OCI-LY7 (cell line): ENCODE data around the gene GNG12. TPM values are rescaled to one million over a fixed set of nuclear protein-coding genes. Genes with fewer than 3 reads are reported as not detected.

Source experiments
- BruUV-seq: library from RNA; stranded (reverse); fragments of 400-500 nt; replicated peaks from 2 replicates; lab custom pipeline; 2021; lab: Mats Ljungman, UMichigan
- CTCF ChIA-PET: fragments of 300-600 bp; sonication (Branson Sonifier 250); formaldehyde crosslinking; loops from one replicate; lab custom pipeline; 2022; ENCODE audit warnings: antibody characterized with exemption; ENCODE audit not compliant: unreplicated experiment; lab: Charles Lee
- POLR2A ChIA-PET: fragments of 300-600 bp; sonication (Branson Sonifier 250); formaldehyde crosslinking; loops from one replicate; lab custom pipeline; 2022; ENCODE audit warnings: antibody characterized with exemption; lab: Charles Lee
- DNase-seq: peaks from one replicate; pipeline ENCODE4 v3.0.0-alpha.2; 2015; ENCODE audit warnings: low spot score
- H2AFZ ChIP-seq: fragments of 200-600 bp; sonication (generic), shearing (Covaris generic); 2 replicates; pipeline ENCODE4 v1.6.1; 2014; ENCODE audit warnings: mild to moderate bottlenecking, antibody characterized with exemption, low read length, moderate library complexity
- H3K27ac ChIP-seq: fragments of 200-600 bp; sonication (generic); 2 replicates; pipeline ENCODE4 v1.5.1; 2014; ENCODE audit warnings: mixed run types, low read depth, mild to moderate bottlenecking, moderate library complexity, low read length, inconsistent platforms; ENCODE audit not compliant: poor library complexity, severe bottlenecking
- H3K36me3 ChIP-seq: fragments of 200-600 bp; sonication (generic); 2 replicates; pipeline ENCODE4 v1.6.1; 2014; ENCODE audit warnings: mild to moderate bottlenecking, antibody characterized with exemption, low read length, moderate library complexity, mixed read lengths; ENCODE audit not compliant: insufficient read depth
- H3K4me1 ChIP-seq: fragments of 200-600 bp; sonication (generic); 2 replicates; pipeline ENCODE4 v1.5.1; 2014; ENCODE audit warnings: mild to moderate bottlenecking, low read length; ENCODE audit not compliant: insufficient read depth, poor library complexity, severe bottlenecking
- H3K4me2 ChIP-seq: fragments of 200-600 bp; sonication (generic); 2 replicates; pipeline ENCODE4 v1.6.1; 2014; ENCODE audit warnings: mild to moderate bottlenecking, low read length
- H3K4me3 ChIP-seq: fragments of 200-600 bp; sonication (generic); 2 replicates; pipeline ENCODE4 v1.5.1; 2014; ENCODE audit warnings: mild to moderate bottlenecking, low read depth, low read length; ENCODE audit not compliant: poor library complexity, severe bottlenecking
- H3K79me2 ChIP-seq: fragments of 200-600 bp; sonication (generic); 2 replicates; pipeline ENCODE4 v1.6.1; 2016; ENCODE audit warnings: low read depth, mild to moderate bottlenecking, low read length, moderate library complexity, mixed read lengths; ENCODE audit not compliant: insufficient read depth
- H3K9me2 ChIP-seq: fragments of 200-600 bp; sonication (generic); 2 replicates; pipeline ENCODE4 v1.6.1; 2016; ENCODE audit warnings: mild to moderate bottlenecking, low read length, mixed read lengths; ENCODE audit not compliant: insufficient read depth
- H3K9me3 ChIP-seq: fragments of 200-600 bp; sonication (generic); 2 replicates; pipeline ENCODE4 v1.6.1; 2014; ENCODE audit warnings: mild to moderate bottlenecking, mixed run types, low read length, mixed read lengths
- H4K20me1 ChIP-seq: fragments of 200-600 bp; sonication (generic); 2 replicates; pipeline ENCODE4 v1.6.1; 2014; ENCODE audit warnings: mild to moderate bottlenecking, antibody characterized with exemption, low read length, moderate library complexity, mixed read lengths; ENCODE audit not compliant: insufficient read depth
- EZH2phosphoT487 ChIP-seq: fragments of 200-600 bp; sonication (generic); IDR thresholded peaks from 2 replicates; pipeline ENCODE4 v1.6.1; 2018; ENCODE audit warnings: low read depth, borderline replicate concordance, mild to moderate bottlenecking, mixed run types, antibody characterized with exemption, low read length, moderate library complexity, mixed read lengths
- intact Hi-C: fragments of 100-400 bp; cut with micrococcal nuclease; formaldehyde crosslinking; loops from one replicate; pipeline ENCODE4 v1.10.0; 2022; ENCODE audit not compliant: unreplicated experiment
- total RNA-seq, 2 experiments: library from RNA; depleted of rRNA in 1 of 2; stranded (reverse); fragments of >200 nt in 1 of 2; shearing (Covaris generic) in 1 of 2; gene quantifications; 2 replicates each; pipeline ENCODE4 v1.2.3, GENCODE V29; 2014 to 2022
- TF ChIP-seq, protein P1 (sequence below): fragments of 200-600 bp; sonication (generic); conservative IDR thresholded peaks from 2 replicates; pipeline ENCODE4 v1.5.1; 2014; ENCODE audit warnings: mild to moderate bottlenecking, antibody characterized with exemption, low read length, moderate library complexity, mixed read lengths

Gene GNG12
- total RNA-seq, 2 experiments from 2014 or later = 0.10 TPM; not detected in 1

DNA sequence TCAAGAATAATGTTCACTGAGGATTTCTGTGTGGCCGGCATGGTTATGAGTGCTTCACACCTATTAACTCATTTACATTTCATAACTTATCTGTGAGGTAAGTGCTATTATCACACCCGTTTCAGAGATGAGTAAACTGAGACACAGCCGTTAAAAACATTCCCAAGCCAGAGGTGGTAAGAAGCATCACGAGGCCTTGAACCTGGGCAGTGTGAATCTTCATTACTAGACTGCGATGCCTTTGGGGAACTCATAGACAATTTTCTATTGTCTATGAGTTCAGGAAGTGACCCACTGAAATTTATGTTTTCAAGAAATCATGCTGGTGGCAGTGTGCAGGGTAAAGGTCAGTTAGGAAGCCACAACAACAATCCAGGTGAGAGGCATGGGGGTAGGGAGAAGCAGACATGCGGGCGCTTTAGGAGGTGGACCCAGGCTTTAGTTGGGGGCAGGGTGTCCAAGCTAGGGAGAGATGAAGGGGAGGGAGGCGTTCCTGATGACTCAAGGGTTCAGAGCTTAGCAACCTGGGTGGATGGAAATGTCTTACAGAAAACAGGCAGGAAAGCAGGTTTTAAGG is 14.5 kb downstream of the GNG12 start:
- Histone ChIP-seq H3K9me3 (no peaks in the 10 kb centered on the region), H2AFZ (no peak overlapping the region), H3K79me2 (no peaks in the 10 kb centered on the region), H3K4me2 (no peak overlapping the region), H3K27ac (no peak overlapping the region), H4K20me1 (no peaks in the 10 kb centered on the region), H3K4me1 (no peaks in the 10 kb centered on the region), H3K36me3 (no peaks in the 10 kb centered on the region), H3K9me2 (no peaks in the 10 kb centered on the region), H3K4me3 (no peak overlapping the region)
- TF ChIP-seq EZH2phosphoT487 = no peak
- TF ChIP-seq, protein P1, sequence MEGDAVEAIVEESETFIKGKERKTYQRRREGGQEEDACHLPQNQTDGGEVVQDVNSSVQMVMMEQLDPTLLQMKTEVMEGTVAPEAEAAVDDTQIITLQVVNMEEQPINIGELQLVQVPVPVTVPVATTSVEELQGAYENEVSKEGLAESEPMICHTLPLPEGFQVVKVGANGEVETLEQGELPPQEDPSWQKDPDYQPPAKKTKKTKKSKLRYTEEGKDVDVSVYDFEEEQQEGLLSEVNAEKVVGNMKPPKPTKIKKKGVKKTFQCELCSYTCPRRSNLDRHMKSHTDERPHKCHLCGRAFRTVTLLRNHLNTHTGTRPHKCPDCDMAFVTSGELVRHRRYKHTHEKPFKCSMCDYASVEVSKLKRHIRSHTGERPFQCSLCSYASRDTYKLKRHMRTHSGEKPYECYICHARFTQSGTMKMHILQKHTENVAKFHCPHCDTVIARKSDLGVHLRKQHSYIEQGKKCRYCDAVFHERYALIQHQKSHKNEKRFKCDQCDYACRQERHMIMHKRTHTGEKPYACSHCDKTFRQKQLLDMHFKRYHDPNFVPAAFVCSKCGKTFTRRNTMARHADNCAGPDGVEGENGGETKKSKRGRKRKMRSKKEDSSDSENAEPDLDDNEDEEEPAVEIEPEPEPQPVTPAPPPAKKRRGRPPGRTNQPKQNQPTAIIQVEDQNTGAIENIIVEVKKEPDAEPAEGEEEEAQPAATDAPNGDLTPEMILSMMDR = no peak
- no peak for DNase-seq
- CTCF ChIA-PET = no interaction called here
- no TSS peak for BruUV-seq
- intact Hi-C loops = no loop called here
- POLR2A ChIA-PET = interaction anchor here (0.6 to 1.1 kb wide), 3 partner anchors 17 to 248 kb away, joined by 3 to 6 read pairs (median 3); no protein-coding TSS in a partner anchor

DNA sequence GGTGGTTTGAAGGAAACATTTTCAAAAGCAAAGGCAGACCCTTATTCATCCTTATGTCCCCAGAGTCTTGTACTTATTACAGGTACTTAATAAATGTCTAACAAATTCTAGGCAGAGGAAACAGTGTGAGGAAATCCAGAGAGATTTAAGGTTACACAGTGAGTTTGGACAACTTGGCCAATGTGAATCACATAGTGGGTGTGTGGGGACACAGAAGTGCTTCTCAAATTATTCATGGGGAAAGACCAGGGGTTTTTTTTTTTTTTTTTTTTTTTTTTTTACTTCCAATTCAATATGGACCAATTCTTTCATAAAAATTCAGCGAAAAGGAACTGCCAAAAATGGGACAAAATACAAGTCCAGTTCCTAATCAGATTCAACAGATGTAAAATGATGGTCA is 15.1 kb downstream of the GNG12 start:
- BruUV-seq = no TSS peak
- intact Hi-C loops = no loop called here
- Histone ChIP-seq H3K27ac (no peak overlapping the region), H3K4me3 (no peak overlapping the region), H3K4me2 (no peak overlapping the region), H4K20me1 (no peaks in the 10 kb centered on the region), H3K9me2 (no peaks in the 10 kb centered on the region), H3K36me3 (no peaks in the 10 kb centered on the region), H2AFZ (no peak overlapping the region), H3K4me1 (no peaks in the 10 kb centered on the region), H3K79me2 (no peaks in the 10 kb centered on the region), H3K9me3 (no peaks in the 10 kb centered on the region)
- TF ChIP-seq EZH2phosphoT487 = no peak
- TF ChIP-seq, protein P1 = no peak
- CTCF ChIA-PET = no interaction called here
- POLR2A ChIA-PET = interaction anchor here (0.6 to 0.7 kb wide), 2 partner anchors 17 to 249 kb away, joined by 3 to 6 read pairs; no protein-coding TSS in a partner anchor
- DNase-seq = no peak

DNA sequence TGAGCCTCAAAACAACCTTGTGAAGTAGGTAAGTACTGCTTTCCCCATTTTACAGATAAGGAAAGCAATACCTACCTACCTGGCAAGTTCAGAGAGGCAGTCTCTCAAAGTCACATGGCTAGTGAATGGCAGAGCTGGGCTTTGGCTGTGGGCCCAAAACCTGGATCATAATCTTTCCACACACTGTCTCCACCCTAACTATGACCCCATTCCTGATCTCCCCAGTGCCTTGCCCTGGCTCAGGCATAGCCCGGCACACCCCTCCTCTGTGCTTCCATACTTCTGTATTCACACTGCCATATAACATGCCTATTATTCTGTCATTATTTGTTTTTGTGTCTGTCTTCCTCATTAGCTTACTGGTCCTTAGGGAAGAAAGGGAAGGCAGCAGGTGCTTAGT is 15.9 kb downstream of the GNG12 start:
- DNase-seq = no peak
- intact Hi-C loops = no loop called here
- no peak overlapping the region for H2AFZ ChIP-seq
- H3K4me3 ChIP-seq = no peak overlapping the region
- no TSS peak for BruUV-seq
- no peak overlapping the region for H3K27ac ChIP-seq
- H3K4me2 ChIP-seq = no peak overlapping the region
- TF ChIP-seq EZH2phosphoT487 = no peak
- TF ChIP-seq, protein P1 = no peak
- H3K9me2 ChIP-seq = no peaks in the 10 kb centered on the region
- no peaks in the 10 kb centered on the region for H3K4me1 ChIP-seq
- H3K79me2 ChIP-seq = no peaks in the 10 kb centered on the region
- POLR2A ChIA-PET = no interaction called here
- CTCF ChIA-PET = no interaction called here
- no peaks in the 10 kb centered on the region for H3K9me3 ChIP-seq
- H4K20me1 ChIP-seq = no peaks in the 10 kb centered on the region
- H3K36me3 ChIP-seq = no peaks in the 10 kb centered on the region
